Stimulated activated CD8-positive, alpha-beta memory T cell treated with anti-CD3 and anti-CD28 coated beads, Interleukin-7, amount 100 ng/mL, for 48 hours (primary cell): ENCODE data around the gene ZNF750.

Experiments used
- DNase-seq, 2 donors: peaks; one replicate each; pipeline ENCODE4 v3.0.0-alpha.2; 2020; ENCODE audit warnings: low read depth in 1 of 2; ENCODE audit errors: extremely low read depth in 1 of 2

ZNF750 gene

DNA sequence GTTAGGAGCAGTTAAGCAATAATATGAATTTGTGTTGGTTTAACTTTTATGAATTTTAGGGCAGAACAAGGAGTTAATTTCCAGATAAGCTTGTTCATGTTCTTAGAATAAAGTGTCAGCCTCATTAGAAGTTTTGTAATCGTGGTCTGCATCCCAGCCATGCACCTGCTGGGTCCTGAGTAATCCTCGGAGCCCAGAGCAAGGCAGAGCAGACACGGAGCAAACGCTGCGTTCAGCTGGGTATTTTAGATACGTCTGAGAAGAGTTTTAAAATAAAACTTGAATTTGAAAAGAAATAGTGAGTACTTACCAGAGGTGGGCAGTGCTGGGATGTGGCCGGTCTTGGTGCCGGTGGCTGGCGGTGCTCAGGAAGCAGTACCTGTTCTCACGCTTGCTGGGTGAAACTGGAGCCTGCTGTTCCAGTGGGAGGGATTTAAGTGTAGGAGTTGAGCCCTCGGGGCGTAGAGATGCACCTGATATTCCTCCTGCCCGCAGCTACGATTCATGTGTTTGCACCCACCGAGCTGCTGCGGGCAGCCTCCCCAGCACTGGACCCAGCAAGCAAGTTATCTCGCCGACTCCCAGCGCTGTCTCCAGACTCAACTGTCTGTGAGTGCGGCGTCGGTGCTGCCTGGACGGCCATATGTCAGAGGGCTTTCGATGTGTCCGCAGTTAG, at the start of gene ZNF750:
TSS of gene ZNF750 (minus strand) at position 406 of the 676 bp plus-strand sequence. CDS start 7,568 bp downstream, outside the sequence.
- no peak for DNase-seq

DNA sequence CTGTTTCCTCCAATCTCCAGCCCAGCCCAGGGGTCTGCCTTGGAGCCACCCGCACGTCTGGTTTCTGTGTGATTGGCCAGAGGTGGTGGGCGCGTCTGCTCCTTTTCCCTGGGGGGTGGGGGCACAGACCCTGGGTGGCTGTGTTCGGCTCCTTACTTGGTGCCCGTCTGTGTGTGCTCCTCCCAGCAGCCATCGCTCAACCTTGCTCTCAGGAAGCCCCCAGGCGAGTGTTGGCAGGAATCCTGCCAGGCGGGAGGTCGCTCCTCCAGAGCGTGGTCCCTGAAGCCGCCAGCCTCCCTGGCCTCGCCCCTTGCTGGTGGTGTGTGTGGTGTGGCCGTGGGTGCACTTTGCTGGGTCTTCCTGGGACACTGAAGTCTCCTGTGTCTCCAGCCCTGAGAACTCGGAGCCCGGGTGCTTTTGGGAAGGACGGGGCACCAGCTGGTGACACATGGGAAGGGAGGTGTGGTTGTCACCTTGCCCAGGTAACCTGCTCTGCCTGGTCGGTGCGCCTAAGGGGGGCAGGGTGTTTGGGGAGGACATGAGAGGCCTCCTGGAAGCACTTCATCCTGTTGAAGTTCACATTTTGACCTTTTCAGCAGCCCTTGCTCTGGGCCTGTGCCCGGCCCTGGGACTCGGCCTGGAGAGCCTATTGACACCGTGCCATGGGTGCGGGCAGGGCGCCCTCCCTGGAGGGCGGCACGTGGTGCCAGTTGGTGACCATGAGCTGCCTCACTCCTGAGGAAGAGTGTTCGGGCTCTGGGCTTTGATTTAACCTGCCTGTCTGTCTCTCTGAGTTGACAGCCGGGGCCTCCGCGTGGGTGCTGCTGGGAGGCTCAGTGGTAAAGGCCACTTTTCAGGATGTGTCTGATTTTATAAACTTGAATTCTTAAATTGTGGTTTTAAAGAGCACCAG, 49.0 kb upstream of the ZNF750 start:
- DNase-seq = no peak

GRCh38 chr17:82887255-82888164, 47.7 kb upstream of the ZNF750 start:
- no peak for DNase-seq

GRCh38 chr17:82884970-82885353, 45.1 kb upstream of the ZNF750 start:
- no peak for DNase-seq

GRCh38 chr17:82884341-82884969, 44.6 kb upstream of the ZNF750 start:
- DNase-seq = no peak

GRCh38 chr17:82883419-82884031, 43.7 kb upstream of the ZNF750 start:
- no peak for DNase-seq

GRCh38 chr17:82882715-82883418, 43.0 kb upstream of the ZNF750 start:
- peak; percentile 53 for DNase-seq

GRCh38 chr17:82881900-82882714, 42.3 kb upstream of the ZNF750 start:
- no peak for DNase-seq

DNA sequence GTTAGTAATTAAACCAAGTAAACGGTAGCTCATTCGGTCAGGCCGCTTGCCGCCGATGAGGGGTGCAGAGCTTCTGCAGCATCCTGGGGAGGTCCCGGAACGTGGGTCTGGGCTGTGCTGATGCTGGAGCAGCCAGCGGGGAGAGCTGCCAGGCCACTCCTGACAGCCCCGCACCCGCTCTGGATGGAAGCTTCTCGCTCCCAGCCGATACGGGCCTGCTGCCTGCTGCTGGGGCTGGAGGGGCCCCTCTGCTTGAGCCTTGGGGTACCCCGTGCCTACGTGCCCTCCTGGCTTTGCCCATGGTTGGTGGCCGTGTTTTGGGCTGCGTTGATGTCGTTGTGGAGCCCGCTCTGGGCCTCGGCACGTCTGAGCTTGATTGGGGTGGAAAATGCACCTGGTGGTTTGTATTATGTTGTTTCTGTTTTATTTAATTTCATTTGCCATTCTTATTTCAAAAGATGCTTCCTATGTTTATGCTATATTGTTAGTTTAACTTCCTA, 41.6 kb upstream of the ZNF750 start:
- DNase-seq = no peak

DNA sequence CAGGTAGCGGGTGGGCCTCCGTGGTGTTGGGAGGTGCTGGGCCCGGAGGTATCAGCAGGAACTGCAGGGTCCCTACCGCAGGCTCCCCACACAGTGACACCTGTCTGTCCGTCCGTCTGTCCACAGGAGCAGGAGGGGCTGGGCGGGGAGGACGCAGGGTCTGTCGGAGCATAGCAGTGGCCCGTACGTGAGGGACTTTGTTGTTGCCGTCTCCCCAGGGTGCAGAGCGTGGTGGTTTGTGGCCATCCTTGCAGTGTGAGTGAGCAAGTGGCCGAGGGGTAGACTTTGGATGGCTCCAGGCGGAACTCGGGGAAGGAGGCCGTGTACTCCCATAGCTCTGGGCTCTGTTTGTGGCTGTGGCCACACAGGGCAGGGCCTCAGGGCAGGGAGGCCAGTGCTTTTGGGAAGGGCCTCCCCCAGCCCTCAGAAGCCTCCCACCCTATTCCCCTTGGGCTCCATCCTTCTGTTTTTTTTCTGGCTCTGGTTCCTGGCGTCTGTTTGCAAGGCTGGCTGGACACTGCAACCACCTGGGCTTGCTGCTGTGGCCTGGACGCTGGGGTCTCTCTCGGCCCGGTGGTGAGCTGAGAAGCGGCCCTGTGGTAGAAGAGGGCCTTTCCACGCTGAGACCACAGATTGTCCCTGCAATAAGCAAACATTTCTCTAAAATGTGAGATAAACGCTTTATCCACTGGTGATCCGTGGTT, 41.0 kb upstream of the ZNF750 start:
- DNase-seq = no peak

DNA sequence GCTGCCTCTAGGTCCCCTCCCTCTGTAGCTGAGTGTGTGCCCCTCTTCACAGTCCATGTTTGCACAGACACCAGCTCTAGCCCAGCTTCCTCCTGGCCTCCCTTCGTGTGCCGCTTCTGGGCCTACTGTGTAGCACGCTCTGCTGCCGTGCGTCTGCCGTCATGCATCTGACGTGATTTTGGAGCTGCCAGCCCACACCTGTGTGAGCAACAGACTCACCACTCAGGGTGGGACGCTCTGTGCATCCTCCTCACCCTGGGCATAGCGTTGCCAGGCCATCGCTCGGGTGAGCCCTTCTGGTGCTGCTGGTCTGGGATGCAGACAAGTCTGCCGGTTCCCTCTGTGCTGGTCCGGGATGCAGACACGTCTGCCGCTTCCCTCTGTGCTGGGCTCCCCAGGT, 39.4 kb upstream of the ZNF750 start:
- DNase-seq = no peak

DNA sequence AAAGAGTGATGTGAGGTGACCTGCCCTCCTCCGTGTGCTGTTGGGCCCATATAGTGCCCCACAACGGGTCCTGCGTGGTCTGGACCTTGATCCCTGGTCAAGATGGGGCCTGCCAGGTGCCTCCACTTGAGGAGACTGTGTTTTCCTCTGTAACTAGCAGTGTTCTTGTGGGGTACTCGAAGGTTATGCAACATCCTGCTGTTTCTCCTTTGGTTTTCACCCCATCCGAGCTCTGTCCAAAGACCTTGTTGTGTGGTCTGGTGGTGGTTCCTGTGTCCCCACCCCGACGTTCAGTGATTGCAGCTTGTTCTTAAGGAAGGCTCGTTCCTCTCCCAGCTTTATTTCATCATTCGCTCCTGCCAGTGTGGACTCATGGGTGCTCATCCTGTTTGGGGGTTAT, 38.7 kb upstream of the ZNF750 start:
- no peak for DNase-seq

GRCh38 chr17:82876602-82877379, 37.0 kb upstream of the ZNF750 start:
- no peak for DNase-seq

DNA sequence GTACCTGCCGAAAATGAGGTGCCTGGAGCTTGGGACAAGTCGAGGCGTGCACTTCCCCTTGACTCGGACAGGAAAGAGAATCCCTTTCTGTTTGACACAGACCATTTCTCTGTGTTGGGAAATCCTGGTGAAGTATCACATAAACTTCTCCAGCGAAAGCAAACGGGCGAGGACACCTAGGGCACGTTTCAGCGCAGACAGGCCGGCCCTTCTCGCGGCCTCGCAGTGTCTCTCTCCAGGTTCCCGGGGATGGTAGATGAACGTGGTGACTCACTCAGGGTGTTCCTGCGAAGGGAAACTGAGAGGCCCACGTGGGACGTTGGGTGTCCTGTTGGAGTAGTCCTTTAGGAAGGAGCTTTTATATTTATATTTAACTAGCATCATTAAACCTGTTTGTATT, 36.3 kb upstream of the ZNF750 start:
- no peak for DNase-seq

DNA sequence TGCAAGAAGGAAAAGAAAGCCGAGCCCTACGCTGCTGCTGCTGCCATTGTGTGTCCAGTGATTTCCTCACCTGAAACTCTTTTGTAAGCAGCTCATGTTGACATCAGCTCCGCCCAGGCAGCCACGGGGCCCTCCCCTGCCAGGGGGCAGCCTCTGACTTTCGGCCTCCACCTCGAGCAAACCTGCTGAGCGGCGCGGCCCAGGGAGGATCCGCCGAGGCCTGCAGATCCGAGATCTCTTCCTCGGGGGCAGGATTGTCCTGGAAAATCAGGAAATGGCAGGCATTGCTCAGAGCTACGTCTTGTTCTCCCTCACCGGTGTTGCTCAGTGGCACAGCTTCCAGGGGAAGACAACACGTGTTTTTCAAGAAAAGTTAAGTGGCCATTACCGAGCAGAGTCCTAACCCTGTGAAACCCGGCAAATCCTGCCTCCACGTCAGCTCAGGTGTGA, 35.6 kb upstream of the ZNF750 start:
- DNase-seq = no peak

GRCh38 chr17:82874011-82874835, 34.4 kb upstream of the ZNF750 start:
- DNase-seq = no peak
